Fibroblast of lung (primary cell): Measurements from ENCODE around the gene MEMO1.

Source experiments
- CTCF ChIP-seq, 2 donors: IDR thresholded peaks in 1 of 2; conservative IDR thresholded peaks in 1 of 2; 1 replicate in 1 of 2; 2 replicates in 1 of 2; pipeline ENCODE4 v1.5.1; 2011 to 2012; ENCODE audit warnings: low read length in 2 of 2, control low read depth in 1 of 2, inconsistent platforms in 1 of 2, low read depth in 1 of 2, mild to moderate bottlenecking in 1 of 2
- EZH2 ChIP-seq: IDR thresholded peaks from 2 replicates; pipeline ENCODE4 v1.5.1; 2012; ENCODE audit warnings: low read length, control low read depth, mild to moderate bottlenecking; ENCODE audit errors: missing control alignments

GRCh38 chr2:31997653-31998052, 13.2 kb downstream of the MEMO1 start:
- TF ChIP-seq CTCF (conservative IDR thresholded peaks at IDR 0.05 in 1 of 2, IDR thresholded peaks at IDR 0.05 in 1 of 2; ENCODE audit: low read depth in 1 of 2, low read length in 2 of 2) (no peak), EZH2 (no peak)
